HepG2 (cell line): ENCODE results near the gene RP2. TPM values are rescaled to one million over a fixed set of nuclear protein-coding genes. Genes with fewer than 3 reads are reported as not detected.
A peak's percentile ranks its signal among the peaks of the same experiment; 100 is the strongest.

Experiments used
- BCL6 ChIP-seq: IDR thresholded peaks from 2 replicates; pipeline ENCODE4 v1.6.1; 2016; ENCODE audit warnings: missing genetic modification reagents, missing compliant biosample characterization
- FOXO1 ChIP-seq: sonication (generic); formaldehyde crosslinking; IDR thresholded peaks from 2 replicates; pipeline ENCODE4 v1.4.0; 2020; ENCODE audit warnings: missing genetic modification reagents
- GABPA ChIP-seq, 2 experiments: IDR thresholded peaks; 2 replicates each; pipeline ENCODE4 v1.6.1; 2011 to 2016; ENCODE audit warnings: low read depth in 2 of 2, low read length in 1 of 2, missing biosample characterization in 1 of 2, missing genetic modification characterization in 1 of 2
- GTF3A ChIP-seq: sonication (generic); formaldehyde crosslinking; conservative IDR thresholded peaks from 2 replicates; pipeline ENCODE4 v1.4.0; 2020; ENCODE audit warnings: mild to moderate bottlenecking, missing genetic modification reagents
- HHEX ChIP-seq: IDR thresholded peaks from 2 replicates; pipeline ENCODE4 v1.6.1; 2016; ENCODE audit warnings: control low read depth
- HNRNPK ChIP-seq: fragments of 200-400 bp; formaldehyde crosslinking; IDR thresholded peaks from 2 replicates; pipeline ENCODE4 v1.6.1; 2018; ENCODE audit warnings: low read length, low read depth, moderate library complexity, mild to moderate bottlenecking; ENCODE audit not compliant: poor library complexity, severe bottlenecking
- JARID2 ChIP-seq: sonication (generic); formaldehyde crosslinking; IDR thresholded peaks from 2 replicates; pipeline ENCODE4 v1.8.1; 2023; ENCODE audit warnings: missing genetic modification reagents, inconsistent platforms; ENCODE audit not compliant: insufficient replicate concordance
- JUN ChIP-seq: sonication (generic); formaldehyde crosslinking; IDR thresholded peaks from 2 replicates; pipeline ENCODE4 v1.4.0; 2020; ENCODE audit warnings: mild to moderate bottlenecking, missing genetic modification reagents
- KLF11 ChIP-seq: IDR thresholded peaks from 2 replicates; pipeline ENCODE4 v1.6.1; 2016; ENCODE audit warnings: missing compliant biosample characterization
- MTA1 ChIP-seq: sonication (generic); formaldehyde crosslinking; IDR thresholded peaks from 2 replicates; pipeline ENCODE4 v1.4.0; 2020; ENCODE audit warnings: missing genetic modification reagents, mild to moderate bottlenecking, borderline replicate concordance
- NR2F6 ChIP-seq, 2 experiments: IDR thresholded peaks; 2 replicates each; pipeline ENCODE4 v1.6.1; 2016; ENCODE audit warnings: antibody characterized with exemption in 1 of 2, mild to moderate bottlenecking in 1 of 2
- PHB2 ChIP-seq: fragments of 450-650 bp; IDR thresholded peaks from 2 replicates; pipeline ENCODE4 v1.6.1; 2018; ENCODE audit not compliant: partially characterized antibody
- POLR2AphosphoS5 ChIP-seq: IDR thresholded peaks from 2 replicates; pipeline ENCODE4 v1.6.1; 2012; ENCODE audit warnings: low read depth, low read length
- PPARG ChIP-seq: conservative IDR thresholded peaks from 2 replicates; pipeline ENCODE4 v1.6.1; 2016; ENCODE audit warnings: missing biosample characterization, missing genetic modification reagents
- RNF2 ChIP-seq: fragments of 450-650 bp; conservative IDR thresholded peaks from 2 replicates; pipeline ENCODE4 v1.6.1; 2016; ENCODE audit warnings: low read depth
- RORA ChIP-seq: sonication (generic); formaldehyde crosslinking; IDR thresholded peaks from 2 replicates; pipeline ENCODE4 v1.5.0; 2020; ENCODE audit warnings: mild to moderate bottlenecking, missing genetic modification reagents, moderate library complexity
- SMYD3 ChIP-seq: sonication (generic); formaldehyde crosslinking; IDR thresholded peaks from 2 replicates; pipeline ENCODE4 v1.8.1; 2023; ENCODE audit warnings: mild to moderate bottlenecking, missing genetic modification reagents
- SNAI1 ChIP-seq: sonication (generic); formaldehyde crosslinking; IDR thresholded peaks from 2 replicates; pipeline ENCODE4 v1.5.0; 2020; ENCODE audit warnings: mild to moderate bottlenecking, missing genetic modification reagents, borderline replicate concordance
- SP2 ChIP-seq: sonication (generic); formaldehyde crosslinking; IDR thresholded peaks from 2 replicates; pipeline ENCODE4 v1.5.1; 2020; ENCODE audit warnings: mild to moderate bottlenecking, missing genetic modification reagents
- ZBTB1 ChIP-seq: sonication (generic); formaldehyde crosslinking; IDR thresholded peaks from 2 replicates; pipeline ENCODE4 v1.4.0; 2020; ENCODE audit warnings: missing genetic modification reagents, borderline replicate concordance
- ZFYVE20 ChIP-seq: sonication (generic); formaldehyde crosslinking; IDR thresholded peaks from 2 replicates; pipeline ENCODE4 v1.8.0; 2023; ENCODE audit warnings: low read depth, mild to moderate bottlenecking, moderate library complexity, missing genetic modification reagents, borderline replicate concordance
- ZNF383 ChIP-seq: sonication (generic); formaldehyde crosslinking; IDR thresholded peaks from 2 replicates; pipeline ENCODE4 v1.4.0; 2020; ENCODE audit warnings: missing genetic modification reagents, mild to moderate bottlenecking, borderline replicate concordance
- ZNF44 ChIP-seq: sonication (generic); formaldehyde crosslinking; IDR thresholded peaks from 2 replicates; pipeline ENCODE4 v1.5.1; 2020; ENCODE audit warnings: mild to moderate bottlenecking, missing genetic modification reagents
- ZNF670 ChIP-seq: sonication (generic); formaldehyde crosslinking; IDR thresholded peaks from 2 replicates; pipeline ENCODE4 v1.8.0; 2022; ENCODE audit warnings: mild to moderate bottlenecking, missing genetic modification reagents, borderline replicate concordance
- ZNF674 ChIP-seq: sonication (generic); formaldehyde crosslinking; IDR thresholded peaks from 2 replicates; pipeline ENCODE4 v1.5.0; 2020; ENCODE audit warnings: low read depth, mild to moderate bottlenecking, missing genetic modification reagents
- ZSCAN21 ChIP-seq: sonication (generic); formaldehyde crosslinking; IDR thresholded peaks from 2 replicates; pipeline ENCODE4 v1.8.0; 2022; ENCODE audit warnings: mild to moderate bottlenecking, missing genetic modification reagents, moderate library complexity, borderline replicate concordance
- polyA plus RNA-seq, 8 experiments: library from polyadenylated mRNA; depleted of rRNA in 3 of 8; stranded (reverse) in 7 of 8; unstranded in 1 of 8; fragments of >200 nt; fragmentation: Illumina TruSeq in 4 of 8; extraction: Trizol in 4 of 8; gene quantifications; 2 replicates each; pipeline versions ENCODE4 v1.2.1 to v1.2.3, GENCODE V29; 2011 to 2016; ENCODE audit warnings: low read depth in 4 of 8, missing spikeins in 1 of 8, mixed read lengths in 1 of 8; ENCODE audit not compliant: insufficient read depth in 1 of 8
- total RNA-seq, 5 experiments: library from RNA; depleted of rRNA; stranded (reverse); fragments of >200 nt; fragmentation: Illumina TruSeq; extraction: Trizol; gene quantifications; 2 replicates each; pipeline ENCODE4 v1.2.3, GENCODE V29; 2016; ENCODE audit warnings: low read depth in 1 of 5
- TF ChIP-seq, protein P1 (sequence below): sonication (generic); formaldehyde crosslinking; IDR thresholded peaks from 2 replicates; pipeline ENCODE4 v1.5.0; 2020; ENCODE audit warnings: missing genetic modification reagents, mild to moderate bottlenecking, borderline replicate concordance
- TF ChIP-seq, protein P2 (sequence below): sonication (generic); formaldehyde crosslinking; conservative IDR thresholded peaks from 2 replicates; pipeline ENCODE4 v1.4.0; 2020; ENCODE audit warnings: missing genetic modification reagents
- TF ChIP-seq, protein P3 (sequence below): IDR thresholded peaks from 2 replicates; pipeline ENCODE4 v1.6.1; 2016; ENCODE audit warnings: low read depth, borderline replicate concordance

RP2 gene
- total and polyA plus RNA-seq, 2 of the 13 experiments (the other 11 are each of a cell fraction or from before 2014, with no cell fraction given) = 5.0 to 9.9 TPM

DNA sequence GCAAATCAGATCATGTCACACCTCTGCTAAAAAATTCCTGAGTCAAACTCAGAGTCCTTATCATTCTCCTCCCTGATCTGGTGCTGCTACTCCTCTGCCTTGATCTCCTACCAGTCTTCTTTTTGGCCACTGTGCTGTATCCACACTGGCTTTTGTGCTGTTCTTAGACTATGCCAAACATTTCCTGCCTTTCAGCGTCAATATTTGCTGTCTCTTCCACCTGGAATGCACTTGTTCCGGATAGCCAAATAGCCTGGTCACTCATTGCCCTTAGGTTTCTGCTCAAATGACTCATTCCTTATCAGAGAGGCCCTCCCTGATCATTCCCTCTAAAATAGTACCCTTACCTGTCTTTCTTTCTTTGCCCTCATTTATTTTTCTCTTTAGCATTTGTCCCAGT is 24.4 kb upstream of the RP2 start (continued):
- no peak for TF ChIP-seq ZNF670 (CRISPR knock-in tag)
- TF ChIP-seq GTF3A (CRISPR knock-in tag) = no peak
- TF ChIP-seq POLR2AphosphoS5 = no peak
- TF ChIP-seq HHEX (CRISPR knock-in tag) = no peak
- no peak for TF ChIP-seq SMYD3
- TF ChIP-seq, protein P1, sequence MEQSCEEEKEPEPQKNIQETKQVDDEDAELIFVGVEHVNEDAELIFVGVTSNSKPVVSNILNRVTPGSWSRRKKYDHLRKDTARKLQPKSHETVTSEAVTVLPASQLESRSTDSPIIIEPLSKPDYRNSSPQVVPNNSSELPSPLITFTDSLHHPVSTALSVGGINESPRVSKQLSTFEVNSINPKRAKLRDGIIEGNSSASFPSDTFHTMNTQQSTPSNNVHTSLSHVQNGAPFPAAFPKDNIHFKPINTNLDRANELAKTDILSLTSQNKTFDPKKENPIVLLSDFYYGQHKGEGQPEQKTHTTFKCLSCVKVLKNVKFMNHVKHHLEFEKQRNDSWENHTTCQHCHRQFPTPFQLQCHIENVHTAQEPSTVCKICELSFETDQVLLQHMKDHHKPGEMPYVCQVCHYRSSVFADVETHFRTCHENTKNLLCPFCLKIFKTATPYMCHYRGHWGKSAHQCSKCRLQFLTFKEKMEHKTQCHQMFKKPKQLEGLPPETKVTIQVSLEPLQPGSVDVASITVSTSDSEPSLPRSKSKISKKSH = no peak
- TF ChIP-seq, protein P2, sequence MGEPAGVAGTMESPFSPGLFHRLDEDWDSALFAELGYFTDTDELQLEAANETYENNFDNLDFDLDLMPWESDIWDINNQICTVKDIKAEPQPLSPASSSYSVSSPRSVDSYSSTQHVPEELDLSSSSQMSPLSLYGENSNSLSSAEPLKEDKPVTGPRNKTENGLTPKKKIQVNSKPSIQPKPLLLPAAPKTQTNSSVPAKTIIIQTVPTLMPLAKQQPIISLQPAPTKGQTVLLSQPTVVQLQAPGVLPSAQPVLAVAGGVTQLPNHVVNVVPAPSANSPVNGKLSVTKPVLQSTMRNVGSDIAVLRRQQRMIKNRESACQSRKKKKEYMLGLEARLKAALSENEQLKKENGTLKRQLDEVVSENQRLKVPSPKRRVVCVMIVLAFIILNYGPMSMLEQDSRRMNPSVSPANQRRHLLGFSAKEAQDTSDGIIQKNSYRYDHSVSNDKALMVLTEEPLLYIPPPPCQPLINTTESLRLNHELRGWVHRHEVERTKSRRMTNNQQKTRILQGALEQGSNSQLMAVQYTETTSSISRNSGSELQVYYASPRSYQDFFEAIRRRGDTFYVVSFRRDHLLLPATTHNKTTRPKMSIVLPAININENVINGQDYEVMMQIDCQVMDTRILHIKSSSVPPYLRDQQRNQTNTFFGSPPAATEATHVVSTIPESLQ (CRISPR knock-in tag) = no peak
- TF ChIP-seq HNRNPK = no peak
- TF ChIP-seq SNAI1 = no peak
- TF ChIP-seq, protein P3, sequence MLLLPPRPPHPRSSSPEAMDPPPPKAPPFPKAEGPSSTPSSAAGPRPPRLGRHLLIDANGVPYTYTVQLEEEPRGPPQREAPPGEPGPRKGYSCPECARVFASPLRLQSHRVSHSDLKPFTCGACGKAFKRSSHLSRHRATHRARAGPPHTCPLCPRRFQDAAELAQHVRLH (CRISPR knock-in tag) = no peak
- TF ChIP-seq ZSCAN21 (CRISPR knock-in tag) = 0 out of 2 replicates have a peak, but pooled peaks have one; percentile 26
- no peak for TF ChIP-seq KLF11 (CRISPR knock-in tag)
- no peak for TF ChIP-seq PHB2
- TF ChIP-seq JUN (CRISPR knock-in tag) = 0 out of 2 replicates have a peak, but pooled peaks have one; percentile 40
- no peak for TF ChIP-seq ZBTB1 (CRISPR knock-in tag)
- no peak for TF ChIP-seq PPARG (CRISPR knock-in tag)
- TF ChIP-seq ZNF383 (CRISPR knock-in tag) = no peak
- no peak for TF ChIP-seq MTA1 (CRISPR knock-in tag)
- TF ChIP-seq ZNF674 (CRISPR knock-in tag) = no peak
- no peak for TF ChIP-seq NR2F6 (IDR thresholded peaks at IDR 0.05)
- peak; percentile 35; the same call in 1 of the 2 replicates for TF ChIP-seq NR2F6 (CRISPR knock-in tag; IDR thresholded peaks at IDR 0.05)
- TF ChIP-seq RNF2 = no peak
- TF ChIP-seq SP2 (CRISPR knock-in tag) = no peak
- TF ChIP-seq JARID2 (CRISPR knock-in tag) = no peak
- TF ChIP-seq BCL6 (CRISPR knock-in tag) = 0 out of 2 replicates have a peak, but pooled peaks have one; percentile 45
- peak; percentile 56; the same call in 1 of the 2 replicates for TF ChIP-seq FOXO1 (CRISPR knock-in tag)
- no peak for TF ChIP-seq RORA (CRISPR knock-in tag)
- no peak for TF ChIP-seq ZFYVE20 (CRISPR knock-in tag)
- no peak for TF ChIP-seq ZNF44 (CRISPR knock-in tag)
- no peak for TF ChIP-seq GABPA (IDR thresholded peaks at IDR 0.05; ENCODE audit: low read depth, low read length)
- TF ChIP-seq GABPA (CRISPR knock-in tag; IDR thresholded peaks at IDR 0.05; ENCODE audit: low read depth) = peak; percentile 18; the same call in 1 of the 2 replicates
